GM18505 (cell line): ENCODE results near the gene TMIGD2.
"Not testable (repeated sequence)": the region's sequence is repeated elsewhere in the genome, so short reads cannot be mapped to it uniquely, and the experiment has no call there.

ENCODE experiments used
- ATAC-seq: cut with Tn5 transposase; IDR thresholded peaks from one replicate; pipeline ENCODE4 v1.9.1; 2021; ENCODE audit not compliant: unreplicated experiment
- POLR2A ChIP-seq: IDR thresholded peaks from 4 replicates; pipeline ENCODE4 v1.6.1; 2011; ENCODE audit warnings: borderline replicate concordance; ENCODE audit not compliant: insufficient read depth, insufficient read length; ENCODE audit errors: extremely low read depth

The TMIGD2 gene

DNA sequence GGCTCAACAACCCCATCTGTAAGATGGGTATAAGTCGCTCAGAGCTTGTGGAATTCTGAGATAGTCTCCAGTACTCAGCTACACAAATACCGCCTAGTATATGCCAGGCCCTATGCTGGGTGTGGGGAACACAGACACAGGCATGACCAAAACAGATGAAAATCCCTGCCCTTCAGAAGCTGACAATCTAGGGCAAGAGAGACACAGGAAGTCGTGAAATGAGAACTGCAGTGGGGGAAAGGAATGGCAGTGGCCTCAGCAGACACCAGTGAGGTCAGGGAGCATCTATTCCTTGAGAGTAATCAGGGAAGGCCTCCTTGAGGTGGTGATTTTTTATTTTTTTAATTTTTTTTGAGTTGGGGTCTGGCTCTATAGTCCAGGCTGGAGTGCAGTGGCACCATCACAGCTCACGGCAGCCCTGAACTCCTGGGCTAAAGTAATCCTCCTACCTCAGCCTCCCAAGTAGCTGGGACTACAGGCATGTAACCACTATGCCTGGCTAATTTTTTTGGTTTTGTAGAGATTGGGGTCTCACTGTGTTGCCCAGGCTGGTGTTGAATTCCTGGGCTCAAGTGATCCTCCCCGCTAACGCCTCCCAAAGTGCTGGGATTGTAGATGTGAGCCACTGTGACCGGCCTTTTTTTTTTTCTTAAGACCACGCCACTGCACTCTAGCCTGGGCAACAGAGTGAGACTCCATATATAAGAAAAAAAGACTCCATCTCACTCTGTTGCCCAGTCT is 3.2 kb downstream of the TMIGD2 start:
- ATAC-seq, result no peak

DNA sequence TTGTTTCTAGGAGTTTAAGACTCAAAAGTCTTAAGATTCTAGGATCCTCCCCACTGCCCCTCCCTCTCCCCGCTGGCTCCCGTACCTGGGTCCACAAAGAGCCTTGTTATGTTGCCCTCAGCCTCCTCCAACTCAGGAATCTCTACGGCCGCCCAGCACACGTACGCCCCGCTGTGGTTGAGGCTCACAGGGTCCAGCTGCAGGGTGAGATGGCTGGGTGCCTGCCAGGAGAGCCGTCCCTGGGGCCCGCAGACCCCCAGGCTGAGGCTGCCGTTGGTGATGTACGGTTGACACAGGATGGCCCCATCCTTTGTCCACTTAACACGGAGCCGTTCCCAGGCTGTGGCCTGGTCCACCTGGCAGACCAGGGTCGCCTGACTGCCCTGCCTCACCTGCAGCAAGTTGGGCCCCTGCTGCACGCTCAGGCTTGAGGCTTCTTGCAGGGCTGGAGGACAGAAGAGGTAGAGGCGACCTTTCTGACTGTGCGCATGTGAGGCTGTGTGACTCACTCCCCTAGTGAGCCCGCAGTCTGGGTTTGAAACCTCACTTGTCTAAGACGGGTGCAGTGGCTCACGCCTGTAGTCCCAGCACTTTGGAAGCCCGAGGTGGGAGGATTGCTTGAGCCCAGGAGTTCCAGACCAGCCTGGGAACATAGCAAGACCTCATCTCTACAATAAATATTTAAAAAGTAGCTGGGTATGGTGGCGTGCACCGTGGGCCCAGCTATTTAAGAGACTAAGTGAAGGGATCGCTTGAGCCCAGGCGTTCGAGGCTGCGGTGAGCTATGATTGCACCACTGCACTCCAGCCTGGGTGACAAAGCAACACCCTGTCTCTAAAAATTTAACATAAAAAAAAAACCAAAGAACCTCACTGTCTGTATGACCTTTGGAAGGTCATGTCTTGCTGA is 4.0 kb downstream of the TMIGD2 start:
- no peak for ATAC-seq
- TF ChIP-seq POLR2A, result no peak

More for the DNA sequence above, 3.2 kb downstream of the TMIGD2 start:
- no peak for TF ChIP-seq POLR2A

DNA sequence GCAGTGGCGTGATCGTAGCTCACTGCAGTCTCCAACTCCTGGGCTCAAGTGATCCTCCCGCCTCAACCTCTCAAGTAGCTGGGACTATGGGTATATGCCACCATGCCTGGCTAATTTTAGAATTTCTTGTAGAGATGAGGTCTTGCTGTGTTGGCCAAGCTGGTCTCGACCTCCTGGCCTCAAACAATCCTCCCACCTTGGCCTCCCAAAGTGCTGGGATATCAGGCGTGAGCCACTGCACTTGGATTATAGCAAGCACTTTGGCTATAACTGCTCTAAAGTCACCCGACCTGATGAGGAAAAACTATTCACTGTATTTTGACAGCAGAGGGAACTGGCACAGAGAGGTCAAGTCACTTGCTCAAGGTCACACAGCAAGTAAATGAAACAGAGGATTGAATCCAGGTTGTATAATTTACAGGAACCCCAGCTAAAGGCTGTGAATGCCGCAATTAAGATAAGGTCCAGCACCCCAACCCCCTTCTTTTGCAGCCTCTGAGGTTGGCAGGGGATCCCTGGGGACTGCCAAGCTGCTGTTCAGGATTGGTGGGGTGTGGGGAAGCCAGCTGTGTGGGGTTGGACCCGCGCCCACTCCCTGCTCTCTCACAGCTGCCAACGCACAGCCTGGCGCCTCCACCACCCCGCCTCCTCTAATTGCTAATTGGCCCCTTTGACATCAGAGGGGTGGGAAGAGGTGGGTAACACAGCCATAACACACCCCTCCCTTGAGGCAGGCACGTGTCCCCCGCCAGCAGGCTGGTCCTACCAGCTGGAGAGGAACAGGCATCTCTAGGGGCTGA is 6.0 kb downstream of the TMIGD2 start:
- TF ChIP-seq POLR2A, result no peak
- no peak for ATAC-seq

DNA sequence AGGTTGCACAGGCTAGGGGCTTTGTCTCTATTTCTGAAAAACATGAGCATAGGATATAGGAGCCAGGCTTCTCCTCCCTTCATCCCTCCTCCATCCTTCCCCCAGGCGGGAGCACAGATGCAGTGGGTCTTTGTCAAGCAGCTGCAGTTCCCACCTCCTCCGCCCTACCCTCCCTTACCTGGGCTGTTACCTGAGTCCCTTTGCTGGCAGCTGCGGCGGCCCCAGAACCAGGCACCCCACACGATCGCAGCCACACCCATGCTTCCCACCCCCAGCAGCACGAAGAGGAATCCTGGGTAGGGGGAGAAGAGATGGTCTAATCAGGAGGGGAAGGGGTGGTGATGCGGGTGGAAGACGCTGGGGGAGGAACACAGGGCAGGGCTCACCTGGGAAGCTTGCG is 7.8 kb downstream of the TMIGD2 start:
- no peak for TF ChIP-seq POLR2A
- no peak for ATAC-seq

DNA sequence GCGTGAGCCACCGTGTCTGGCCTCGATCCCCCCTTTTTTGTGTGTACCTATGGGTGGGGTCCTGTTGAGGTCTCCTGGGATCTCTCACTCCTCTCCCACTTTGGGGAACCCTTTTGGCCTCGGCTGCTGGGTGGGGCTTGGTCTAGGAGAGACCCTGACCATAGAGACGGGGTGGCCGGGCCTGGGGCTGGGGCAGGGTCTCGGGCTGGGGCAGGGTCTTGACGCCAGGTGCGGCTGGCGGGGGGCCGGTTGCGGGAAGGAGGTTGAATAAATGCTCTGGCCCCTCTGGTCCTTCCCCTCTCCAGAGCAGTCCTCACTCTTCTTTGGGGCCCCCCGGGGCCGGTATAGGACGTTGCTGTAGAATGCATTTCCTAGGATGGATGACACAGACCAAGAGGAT is 9.7 kb downstream of the TMIGD2 start:
- ATAC-seq, result no peak
- no peak for TF ChIP-seq POLR2A

DNA sequence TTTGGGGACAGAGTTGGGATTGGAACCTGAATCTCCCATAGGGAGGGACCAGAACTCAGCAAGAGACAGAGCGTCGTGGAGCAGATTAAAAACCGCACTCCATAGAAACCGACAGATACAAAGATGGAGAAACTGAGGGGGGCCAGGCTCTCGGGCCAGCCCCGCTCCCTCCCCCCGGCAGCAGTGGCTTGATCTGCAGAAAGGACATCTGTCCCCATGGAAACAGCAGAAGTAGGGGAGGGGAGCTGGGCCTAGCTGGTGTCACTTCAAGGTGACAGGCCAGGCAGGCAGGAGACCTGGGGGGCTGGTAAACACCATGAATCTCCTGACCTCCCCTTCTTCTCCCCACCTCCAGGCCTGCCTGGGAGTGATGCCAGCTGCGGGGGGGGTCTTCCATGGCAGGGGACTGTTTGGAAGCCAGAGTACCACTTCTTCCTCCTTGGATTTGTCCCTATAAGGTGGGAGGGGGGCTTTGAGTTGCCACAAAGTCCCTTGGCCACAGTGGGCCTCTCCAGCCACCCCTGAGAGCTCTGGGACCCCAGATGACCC is 10.9 kb downstream of the TMIGD2 start:
- no peak for ATAC-seq

DNA sequence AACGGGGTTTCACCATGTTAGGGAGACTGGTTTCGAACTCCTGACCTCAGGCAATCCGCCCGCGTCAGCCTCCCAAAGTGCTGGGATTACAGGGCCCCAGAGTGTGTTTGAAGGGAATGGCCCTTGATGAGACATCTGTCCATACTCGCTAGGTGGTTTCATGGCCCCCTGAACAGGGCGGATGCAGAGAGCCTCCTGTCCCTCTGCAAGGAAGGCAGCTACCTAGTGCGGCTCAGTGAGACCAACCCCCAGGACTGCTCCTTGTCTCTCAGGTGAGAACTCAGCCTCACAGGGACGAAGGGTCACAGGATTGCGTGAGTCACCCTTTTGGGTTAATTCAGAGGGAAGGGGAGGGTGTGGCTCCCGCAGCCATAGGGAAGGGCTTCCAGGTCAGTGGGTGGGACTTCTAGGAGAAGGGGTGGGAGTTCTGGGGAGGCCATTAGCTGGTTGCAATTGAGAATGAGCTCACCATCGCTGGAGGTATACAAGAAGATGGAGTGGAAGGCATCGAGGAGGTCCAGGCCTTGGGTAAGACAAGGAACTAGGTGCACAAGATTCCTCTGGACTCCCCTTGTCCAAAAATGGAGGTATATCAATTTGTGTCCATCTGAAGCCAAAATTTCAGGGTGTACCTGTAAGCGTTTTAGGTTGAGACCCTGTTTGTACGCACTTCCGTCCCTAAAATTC is 14.0 kb downstream of the TMIGD2 start:
- no peak for TF ChIP-seq POLR2A

More for the DNA sequence above, 10.9 kb downstream of the TMIGD2 start:
- TF ChIP-seq POLR2A, result no peak

DNA sequence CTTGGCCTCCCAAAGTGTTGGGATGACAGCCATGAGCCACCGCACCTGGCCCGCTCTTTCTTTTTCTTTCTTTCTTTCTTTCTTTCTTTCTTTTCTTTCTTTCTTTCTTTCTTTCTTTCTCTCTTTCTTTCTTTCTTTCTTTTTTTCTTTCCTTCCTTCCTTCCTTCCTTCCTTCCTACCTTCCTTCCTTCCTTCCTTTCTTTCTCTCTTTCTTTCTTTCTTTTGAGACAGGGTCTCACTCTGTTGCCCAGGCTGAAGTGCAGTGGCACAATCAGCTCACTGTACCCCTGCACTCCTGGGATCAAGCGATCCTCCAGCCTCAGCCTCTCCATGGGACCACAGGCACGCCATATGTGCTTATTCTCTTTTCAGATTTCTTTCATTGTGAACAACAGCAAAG is 16.0 kb downstream of the TMIGD2 start:
- ATAC-seq, result not testable (repeated sequence)

More for the DNA sequence above, 14.0 kb downstream of the TMIGD2 start:
- ATAC-seq, result no peak

DNA sequence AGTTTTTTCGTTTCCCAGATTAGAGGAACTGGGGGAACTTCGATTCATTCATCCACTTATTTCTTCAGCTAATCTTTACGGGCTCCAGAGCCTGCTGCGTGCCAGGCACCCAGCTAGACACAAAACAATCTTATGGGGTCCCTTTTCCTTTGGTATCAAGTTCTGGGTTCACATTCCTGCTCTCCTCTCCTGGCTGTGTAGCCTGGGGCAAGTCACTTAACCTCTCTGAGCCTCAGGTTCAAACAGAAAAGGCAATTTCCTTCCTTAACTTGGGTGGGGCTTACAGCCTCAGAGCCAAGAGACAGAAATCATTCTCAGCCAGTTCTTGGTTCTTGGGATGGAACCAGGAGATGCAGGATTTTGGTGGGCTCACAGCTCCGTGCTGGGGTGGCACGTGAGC is 17.2 kb downstream of the TMIGD2 start:
- no peak for TF ChIP-seq POLR2A
- ATAC-seq, result no peak

DNA sequence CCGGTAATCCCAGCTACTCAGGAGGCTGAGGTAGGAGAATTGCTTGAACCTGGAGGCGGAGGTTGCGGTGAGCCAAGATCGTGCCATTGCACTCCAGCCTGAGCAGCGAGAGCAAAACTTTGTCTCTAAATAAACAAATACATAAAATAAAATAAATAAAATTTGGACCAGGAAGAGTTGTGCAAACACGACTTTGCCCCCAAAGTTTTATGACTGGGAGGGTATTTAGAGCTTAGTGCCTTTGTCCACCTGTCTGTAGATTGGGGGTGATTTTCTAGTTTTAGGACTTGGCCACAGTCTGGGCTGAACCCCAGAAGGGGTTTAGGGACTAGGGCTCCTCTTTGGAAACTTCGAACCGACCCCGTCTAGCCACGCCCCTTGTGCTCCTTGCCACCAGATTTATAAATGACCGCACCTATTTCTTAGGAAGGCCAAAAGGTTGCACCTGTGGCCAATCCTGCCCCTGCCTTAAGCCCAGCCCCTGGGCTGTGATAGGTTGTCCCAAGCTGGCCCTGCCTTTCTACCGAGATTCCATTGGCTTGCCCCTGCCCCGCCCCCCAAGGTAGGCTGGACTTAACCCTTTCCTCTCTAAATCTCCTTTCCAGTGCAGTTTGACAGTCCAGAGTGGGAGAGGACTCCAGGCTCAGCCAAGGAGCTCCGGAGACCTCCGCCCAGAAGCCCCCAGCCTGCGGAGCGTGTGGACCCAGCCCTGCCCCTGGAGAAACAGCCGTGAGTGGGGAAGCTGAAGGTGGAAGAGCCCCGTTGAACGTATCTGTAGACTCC is 17.8 kb downstream of the TMIGD2 start:
- TF ChIP-seq POLR2A, result no peak
- no peak for ATAC-seq

DNA sequence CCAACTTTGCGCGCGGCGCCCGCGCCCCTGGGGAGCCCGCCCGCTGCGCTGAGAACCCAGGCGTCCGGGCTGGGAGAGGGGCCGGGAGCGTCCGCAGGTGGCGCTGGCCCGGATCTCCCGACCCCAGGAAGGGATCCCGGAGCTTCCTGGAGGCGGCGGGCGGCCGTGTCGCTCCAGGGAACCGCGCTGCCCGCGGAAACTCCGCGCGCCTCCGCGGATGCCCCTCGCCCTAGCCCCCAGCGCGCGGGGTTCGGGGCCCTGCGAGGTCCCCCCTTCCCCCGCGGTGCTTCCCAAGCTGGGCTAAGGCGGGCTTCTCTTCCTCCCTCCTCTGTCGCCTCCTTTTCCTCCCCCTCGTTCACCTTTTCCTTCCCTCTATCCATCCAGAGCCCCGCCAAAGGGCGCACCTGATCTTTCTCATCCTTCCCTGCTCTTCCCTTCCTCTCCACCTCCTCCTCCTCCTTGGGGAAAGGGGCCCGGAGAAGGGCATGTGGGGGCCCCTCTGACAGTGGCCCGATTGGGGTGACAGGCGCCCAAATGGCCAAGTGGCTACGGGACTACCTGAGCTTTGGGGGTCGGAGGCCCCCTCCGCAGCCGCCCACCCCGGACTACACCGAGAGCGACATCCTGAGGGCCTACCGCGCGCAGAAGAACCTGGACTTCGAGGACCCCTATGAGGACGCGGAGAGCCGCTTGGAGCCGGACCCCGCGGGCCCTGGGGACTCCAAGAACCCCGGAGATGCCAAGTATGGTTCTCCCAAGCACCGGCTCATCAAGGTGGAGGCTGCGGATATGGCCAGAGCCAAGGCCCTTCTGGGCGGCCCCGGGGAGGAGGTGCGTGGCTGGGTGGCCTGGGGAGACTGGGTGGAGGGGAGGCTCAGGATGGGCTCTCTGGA is 22.4 kb downstream of the TMIGD2 start:
- TF ChIP-seq POLR2A, result no peak
- ATAC-seq, result no peak

DNA sequence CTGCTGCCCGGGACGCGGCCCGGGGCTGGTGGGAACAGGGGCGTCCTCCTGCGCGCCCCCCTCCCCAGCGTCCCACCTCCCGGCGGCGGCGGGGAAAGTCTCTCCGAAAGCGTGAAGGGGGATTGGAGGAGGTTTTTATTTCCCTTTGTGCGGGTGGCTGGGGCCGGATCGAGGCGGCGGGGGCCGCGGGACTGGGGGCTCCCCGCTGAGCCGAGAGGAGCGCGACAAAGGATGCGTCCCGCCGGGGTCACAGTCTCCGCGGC is 23.0 kb downstream of the TMIGD2 start:
- ATAC-seq, result no peak
- TF ChIP-seq POLR2A, result no peak
